Measurements from ENCODE around the gene TULP4. TPM values are rescaled to one million over a fixed set of nuclear protein-coding genes. Genes with fewer than 3 reads are reported as not detected.
"Not testable (repeated sequence)": the region's sequence is repeated elsewhere in the genome, so short reads cannot be mapped to it uniquely, and the experiment has no call there.

TULP4 gene
- total RNA-seq, 1 donor from 2014 or later = 74.8 TPM

DNA sequence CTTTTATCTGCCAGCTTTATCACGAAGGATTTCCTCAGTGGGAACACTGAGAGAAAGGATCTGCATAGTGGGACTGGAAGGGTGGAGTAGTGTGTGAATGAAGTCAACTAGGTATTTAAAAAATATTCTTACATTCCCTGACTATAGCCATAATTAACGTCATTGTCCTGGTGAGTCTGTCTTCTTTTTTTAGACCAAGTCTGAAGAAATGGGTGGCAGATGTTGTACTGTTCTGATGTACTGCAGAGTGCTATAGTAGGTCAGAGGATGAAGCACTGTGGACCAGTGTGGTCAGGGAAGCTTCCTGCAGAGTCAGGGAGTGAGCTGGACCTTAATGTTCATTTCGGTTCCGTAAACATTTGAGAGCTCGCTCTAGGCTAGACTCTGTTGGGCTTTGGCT lies 11.9 kb downstream of the TULP4 start:
- DNase-seq (ENCODE audit: low read depth, low spot score) = no peak

DNA sequence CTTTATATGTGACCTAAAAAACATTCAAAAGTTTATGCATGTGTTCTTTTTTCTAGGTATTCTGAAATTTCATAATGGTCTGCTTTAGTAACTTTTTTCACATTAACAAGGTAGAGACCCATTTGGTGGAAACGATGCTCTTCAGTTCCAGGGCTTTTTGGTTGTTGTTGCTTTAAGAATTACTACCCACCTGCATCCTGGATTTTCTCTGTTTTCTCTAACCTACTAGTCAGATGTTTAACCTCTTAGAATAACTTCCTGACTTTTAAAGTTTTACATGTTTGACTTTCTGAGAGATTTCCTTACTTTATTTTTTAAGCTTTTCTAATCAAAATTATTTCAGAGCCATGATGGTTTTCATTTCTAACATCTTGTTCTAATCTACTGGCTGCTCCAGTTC lies 14.9 kb downstream of the TULP4 start:
- no peak for DNase-seq (ENCODE audit: low read depth, low spot score)

DNA sequence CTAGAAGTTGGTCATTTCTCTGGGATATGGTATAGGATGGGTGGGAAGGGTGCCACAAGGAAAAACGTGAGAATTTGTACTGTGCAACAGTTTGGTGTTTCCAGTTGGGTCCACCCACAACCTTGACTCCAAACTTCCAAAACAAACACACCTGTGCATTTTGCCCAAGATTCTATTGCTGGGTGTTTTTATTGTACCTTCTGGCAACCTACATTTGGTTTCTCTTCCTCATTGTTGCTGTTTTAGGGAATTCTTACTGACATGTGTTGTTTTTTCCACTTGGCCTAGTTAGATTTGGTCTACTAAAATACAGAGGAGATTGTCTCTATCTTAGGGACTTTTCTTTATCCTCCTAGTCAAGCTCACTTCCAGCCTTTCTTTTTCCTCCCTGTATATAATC lies 16.7 kb downstream of the TULP4 start:
- no peak for DNase-seq (ENCODE audit: low read depth, low spot score)

DNA sequence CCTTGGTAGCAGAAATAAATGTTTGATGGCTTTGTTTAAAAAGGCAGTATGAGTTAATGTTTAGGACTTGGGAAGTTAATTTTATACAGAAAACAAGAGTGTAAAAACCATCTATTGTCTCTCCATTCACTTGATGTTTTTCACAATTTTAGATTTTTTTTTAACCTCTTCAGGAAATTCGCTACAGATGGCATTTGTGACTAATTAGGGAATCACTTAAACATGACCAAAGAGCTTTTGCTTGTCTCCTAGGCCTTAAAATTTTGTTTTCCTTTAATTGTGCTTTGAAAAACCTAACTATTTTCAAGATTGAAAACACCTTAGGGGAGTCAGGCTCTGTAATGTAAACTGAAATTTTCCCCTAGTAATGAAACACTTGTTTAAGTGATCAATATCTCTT lies 17.3 kb downstream of the TULP4 start:
- DNase-seq (ENCODE audit: low read depth, low spot score) = no peak

DNA sequence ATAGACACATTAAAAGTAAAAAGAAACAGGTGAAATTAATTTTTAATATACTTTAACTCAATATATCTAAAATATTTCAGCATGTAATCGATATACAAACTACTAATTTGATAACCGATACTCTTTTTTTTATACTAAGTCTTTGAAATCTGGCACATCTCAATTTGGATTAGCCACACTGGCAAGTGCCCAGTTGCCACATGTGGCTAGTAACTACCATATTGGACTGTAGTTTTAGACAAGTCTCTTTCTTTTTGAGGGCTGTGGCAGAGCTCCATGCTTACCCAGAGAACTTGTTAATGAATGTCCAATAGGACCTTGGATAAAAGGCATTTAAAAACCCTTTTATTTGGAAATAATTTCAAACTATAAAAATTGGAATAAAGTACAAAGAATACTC lies 17.8 kb downstream of the TULP4 start:
- no peak for DNase-seq (ENCODE audit: low read depth, low spot score)

DNA sequence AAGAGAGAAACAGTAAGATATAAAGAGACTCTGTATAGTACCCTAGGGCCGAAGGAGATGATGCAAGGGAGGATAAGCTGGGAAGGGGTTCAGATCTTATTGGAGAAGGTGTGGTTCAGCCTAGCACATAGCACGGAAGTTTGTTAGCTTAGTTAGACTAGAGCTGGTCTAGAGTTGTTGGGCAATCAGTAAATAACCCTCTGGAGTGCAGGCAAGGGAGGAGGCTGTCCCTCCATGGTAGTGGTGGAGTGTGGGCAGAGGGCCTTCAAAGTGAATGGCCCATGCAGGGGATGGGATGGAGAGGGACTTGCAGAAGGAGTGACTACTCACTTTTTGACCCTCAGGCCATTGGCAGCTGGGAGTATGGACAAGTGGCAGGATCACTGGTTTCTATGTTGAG lies 20.0 kb downstream of the TULP4 start:
- DNase-seq (ENCODE audit: low read depth, low spot score) = no peak

DNA sequence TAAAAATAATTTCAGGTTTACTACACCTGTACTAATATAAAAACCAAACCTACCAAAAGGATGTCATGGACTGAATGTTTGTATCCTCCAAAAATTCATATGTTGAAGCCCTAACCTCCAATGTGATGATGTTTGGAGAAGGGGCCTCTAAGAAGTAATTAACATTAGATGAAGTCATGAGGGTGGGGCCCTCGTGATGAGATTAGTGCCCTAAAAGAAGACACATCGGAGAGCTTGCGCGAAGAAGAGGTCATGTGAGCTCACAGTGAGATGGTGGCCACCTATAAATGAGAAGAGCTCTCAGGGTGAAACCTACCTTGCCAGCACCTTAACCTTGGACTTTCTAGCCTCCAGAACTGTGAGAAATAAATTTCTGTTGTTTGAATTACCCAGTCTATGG lies 20.8 kb downstream of the TULP4 start:
- DNase-seq (ENCODE audit: low read depth, low spot score) = no peak

DNA sequence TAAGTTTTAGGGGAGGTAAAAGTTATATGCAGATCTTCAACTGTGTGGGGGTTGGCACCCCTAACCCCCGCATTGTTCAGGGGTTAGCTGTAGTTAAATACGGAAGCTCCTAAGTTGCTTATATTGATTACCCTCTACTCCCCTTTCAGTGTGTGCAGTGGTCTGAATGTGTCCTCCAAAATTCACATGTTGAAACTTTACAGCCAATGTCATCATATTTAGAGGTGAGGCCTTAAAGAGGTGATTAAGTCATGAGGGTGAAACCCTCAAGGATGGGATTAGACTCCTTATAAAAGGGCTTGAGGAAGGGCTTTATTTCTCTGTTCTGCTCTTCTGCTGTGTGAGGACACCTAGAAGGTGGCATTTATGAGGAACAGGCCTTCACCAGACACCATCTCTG lies 22.3 kb downstream of the TULP4 start:
- DNase-seq (ENCODE audit: low read depth, low spot score) = no peak

DNA sequence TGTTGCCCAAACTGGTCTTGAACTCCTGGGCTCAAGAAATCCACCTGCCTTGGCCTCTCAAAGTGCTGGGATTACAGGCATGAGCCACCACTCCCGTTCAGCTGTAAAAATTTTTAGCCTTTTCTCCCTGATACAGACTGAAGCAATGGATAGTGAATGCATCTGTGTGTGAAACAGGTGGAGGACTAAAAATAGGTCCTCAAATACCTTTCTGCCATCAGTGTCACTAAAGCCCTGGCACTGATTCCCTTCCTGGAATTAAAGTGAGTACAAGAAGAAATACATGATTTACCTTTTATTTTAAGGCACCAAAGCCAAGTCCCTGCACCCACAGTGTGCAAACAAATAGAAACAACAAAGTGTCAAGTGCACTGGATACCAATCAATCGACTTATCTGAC lies 25.1 kb downstream of the TULP4 start:
- no peak for DNase-seq (ENCODE audit: low read depth, low spot score)

DNA sequence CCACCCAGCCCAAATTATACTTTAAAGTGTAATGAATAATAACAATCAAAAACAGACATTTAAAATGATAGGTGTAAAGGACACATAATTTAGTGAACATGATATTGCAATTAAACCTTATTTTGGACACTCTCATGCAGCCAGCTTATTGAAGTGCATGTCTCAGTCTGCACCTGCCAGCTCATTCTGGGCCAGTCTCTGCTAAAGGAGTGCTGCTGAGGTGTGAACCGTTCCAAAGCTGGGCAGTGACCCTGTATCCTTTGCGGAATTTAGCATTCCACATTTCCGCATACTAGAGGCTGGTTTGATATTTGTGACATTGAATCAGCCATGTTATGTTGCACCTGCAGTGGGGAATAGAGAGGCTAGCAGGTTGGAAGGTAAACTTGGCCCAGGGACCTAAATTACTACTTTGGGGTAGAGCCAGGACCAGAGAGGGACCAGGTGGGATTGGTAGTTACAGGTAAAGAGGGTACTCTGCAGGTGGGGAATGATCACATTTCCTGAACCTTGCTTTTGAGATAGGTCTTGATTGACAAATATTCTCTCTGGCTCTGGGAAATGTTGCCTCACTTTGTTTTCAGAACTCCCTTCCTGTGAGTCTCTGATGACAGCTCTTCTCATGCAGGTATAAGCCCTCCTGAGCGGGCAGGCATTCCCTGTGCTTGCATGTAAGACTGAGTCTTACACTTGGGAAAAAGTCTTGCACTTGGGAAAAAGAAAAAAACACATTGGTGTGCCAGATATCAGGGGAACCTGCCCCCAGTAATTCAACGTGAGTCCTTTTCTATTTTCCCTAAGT lies 26.2 kb downstream of the TULP4 start:
- no peak for DNase-seq (ENCODE audit: low read depth, low spot score)

DNA sequence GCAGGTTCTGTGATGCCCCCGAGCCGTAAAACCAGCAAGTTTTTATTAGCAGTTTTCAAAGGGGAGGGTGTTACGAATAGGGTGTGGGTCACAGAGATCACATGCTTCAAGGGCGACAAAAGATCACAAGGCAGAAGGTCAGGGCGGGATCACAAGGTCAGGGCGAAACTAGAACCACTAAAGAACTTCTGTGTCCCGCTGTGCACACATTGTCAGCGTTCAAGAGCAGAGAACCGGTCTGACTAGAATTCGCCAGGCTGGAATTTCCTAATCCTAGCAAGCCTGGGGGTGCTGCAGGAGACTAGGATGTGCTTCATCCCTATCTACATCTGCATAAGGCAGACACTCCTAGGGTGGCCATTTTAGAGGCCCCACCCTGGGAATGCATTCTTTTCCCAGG lies 26.9 kb downstream of the TULP4 start:
- DNase-seq (ENCODE audit: low read depth, low spot score) = not testable (repeated sequence)

DNA sequence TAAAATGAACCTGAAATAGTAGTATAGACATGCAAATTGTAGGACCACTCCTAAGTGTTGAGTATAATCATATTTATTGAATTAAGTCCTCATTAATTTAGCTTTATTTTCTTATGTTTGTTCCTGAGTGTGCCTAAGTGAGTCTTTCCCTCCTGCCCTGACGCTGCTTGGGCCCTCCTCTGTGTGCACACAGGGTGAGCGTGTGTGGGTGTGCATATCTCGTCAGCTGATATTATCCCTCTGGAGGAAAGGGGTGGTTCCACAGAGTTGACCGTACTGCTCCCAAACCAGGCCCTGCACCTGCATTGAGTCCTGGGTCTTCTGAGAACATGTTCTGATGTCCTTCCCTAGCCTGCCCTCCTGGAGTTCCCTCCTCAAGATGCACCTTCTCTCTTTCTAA lies 28.0 kb downstream of the TULP4 start:
- no peak for DNase-seq (ENCODE audit: low read depth, low spot score)

DNA sequence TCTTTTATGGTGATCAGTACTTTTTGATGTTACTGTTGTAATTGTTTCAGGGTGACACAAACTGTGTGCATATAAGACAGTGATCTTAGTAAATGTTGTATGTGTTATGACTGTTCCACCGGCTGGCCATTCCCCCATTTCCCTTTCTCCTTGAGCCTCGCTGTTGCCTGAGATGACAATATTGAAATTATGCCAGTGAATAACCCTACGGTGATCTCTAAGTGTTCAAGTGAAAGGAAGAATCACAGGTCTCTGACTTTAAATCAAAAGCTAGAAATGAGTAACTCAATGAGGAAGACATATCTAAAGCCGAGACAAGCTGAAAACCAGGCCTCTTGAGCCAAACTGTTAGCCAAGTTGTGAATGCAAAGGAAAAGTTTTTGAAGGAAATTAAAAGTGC lies 32.3 kb downstream of the TULP4 start:
- DNase-seq (ENCODE audit: low read depth, low spot score) = no peak

DNA sequence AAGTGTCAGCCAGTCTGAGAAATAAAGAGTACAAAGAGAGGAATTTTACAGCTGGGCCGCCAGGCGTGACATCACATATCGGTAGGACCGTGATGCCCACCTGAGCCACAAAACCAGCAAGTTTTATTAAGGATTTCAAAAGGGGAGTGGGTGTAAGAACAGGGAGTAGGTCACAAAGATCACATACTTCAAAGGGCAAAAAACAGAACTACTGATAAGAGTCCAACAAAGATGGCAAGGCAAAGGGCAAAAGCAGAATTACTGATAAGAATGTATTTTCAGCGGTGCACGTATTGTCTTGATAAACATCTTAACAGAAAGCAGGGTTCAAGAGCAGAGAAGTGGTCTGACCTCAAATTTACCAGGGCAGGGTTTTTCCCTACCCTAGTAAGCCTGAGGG lies 33.2 kb downstream of the TULP4 start:
- not testable (repeated sequence) for DNase-seq (ENCODE audit: low read depth, low spot score)

DNA sequence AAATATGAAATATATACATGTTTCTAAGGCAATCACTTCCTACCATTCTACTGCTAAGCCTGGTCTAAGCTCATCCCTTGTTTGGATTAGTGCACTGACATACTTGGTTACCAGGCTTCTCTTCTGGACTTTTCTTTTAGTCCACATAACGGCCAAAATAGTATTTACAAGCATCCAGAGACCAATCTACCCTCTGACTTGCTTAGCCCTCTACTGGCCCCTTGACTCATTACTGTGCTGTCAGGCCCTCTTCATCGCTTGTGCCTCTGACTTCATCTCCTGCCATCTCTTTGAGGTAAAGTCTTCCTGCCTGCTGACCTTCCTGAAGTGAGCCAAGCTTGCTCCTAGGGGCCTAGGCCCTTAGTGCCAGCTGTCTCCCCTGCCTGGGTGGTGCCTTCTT lies 35.1 kb downstream of the TULP4 start:
- no peak for DNase-seq (ENCODE audit: low read depth, low spot score)

DNA sequence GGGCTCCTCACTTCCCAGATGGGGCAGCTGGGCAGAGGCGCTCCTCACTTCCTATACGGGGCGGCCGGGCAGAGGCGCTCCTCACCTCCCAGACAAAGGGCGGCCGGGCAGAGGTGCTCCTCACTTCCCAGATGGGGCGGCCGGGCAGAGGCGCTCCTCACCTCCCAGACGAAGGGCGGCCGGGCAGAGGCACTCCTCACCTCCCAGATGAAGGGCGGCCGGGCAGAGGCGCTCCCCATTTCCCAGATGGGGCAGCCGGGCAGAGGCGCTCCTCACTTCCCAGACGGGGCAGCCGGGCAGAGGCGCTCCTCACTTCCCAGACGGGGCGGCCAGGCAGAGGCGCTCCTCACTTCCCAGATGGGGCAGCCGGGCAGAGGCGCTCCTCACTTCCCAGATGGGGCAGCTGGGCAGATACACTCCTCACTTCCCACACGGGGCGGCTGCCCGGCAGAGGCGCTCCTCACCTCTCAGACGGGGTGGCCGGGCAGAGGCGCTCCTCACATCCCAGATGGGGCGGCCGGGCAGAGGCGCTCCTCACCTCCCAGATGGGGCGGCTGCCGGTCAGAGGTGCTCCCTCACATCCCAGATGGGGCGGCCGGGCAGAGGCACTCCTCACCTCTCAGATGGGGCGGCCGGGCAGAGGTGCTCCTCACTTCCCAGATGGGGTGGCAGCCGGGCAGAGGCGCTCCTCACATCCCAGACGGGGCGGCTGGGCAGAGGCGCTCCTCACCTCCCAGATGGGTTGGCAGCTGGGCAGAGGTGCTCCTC lies 36.7 kb downstream of the TULP4 start:
- DNase-seq (ENCODE audit: low read depth, low spot score) = not testable (repeated sequence)

DNA sequence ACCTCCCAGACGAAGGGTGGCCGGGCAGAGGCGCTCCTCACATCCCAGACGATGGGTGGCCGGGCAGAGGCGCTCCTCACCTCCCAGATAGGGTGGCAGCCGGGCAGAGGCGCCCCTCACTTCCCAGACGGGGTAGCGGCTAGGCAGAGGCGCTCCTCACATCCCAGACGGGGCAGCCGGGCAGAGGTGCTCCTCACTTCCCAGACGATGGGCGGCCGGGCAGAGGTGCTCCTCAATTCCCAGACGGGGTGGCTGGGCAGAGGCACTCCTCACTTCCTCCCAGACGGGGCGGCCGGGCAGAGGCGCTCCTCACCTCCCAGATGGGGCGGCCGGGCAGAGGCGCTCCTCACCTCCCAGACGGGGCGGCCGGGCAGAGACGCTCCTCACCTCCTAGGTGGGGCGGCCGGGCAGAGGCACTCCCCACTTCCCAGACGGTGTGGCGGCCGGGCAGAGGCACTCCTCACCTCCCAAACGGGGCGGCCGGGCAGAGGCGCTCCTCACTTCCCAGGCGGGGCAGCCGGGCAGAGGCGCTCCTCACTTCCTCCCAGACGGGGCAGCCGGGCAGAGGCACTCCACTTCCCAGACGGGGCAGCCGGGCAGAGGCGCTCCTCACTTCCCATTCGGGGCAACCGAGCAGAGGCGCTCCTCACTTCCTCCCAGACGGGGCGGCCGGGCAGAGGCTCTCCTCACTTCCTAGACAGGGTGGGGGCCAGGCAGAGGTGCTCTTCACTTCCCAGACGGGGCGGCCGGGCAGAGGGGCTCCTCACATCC lies 37.4 kb downstream of the TULP4 start:
- not testable (repeated sequence) for DNase-seq (ENCODE audit: low read depth, low spot score)

DNA sequence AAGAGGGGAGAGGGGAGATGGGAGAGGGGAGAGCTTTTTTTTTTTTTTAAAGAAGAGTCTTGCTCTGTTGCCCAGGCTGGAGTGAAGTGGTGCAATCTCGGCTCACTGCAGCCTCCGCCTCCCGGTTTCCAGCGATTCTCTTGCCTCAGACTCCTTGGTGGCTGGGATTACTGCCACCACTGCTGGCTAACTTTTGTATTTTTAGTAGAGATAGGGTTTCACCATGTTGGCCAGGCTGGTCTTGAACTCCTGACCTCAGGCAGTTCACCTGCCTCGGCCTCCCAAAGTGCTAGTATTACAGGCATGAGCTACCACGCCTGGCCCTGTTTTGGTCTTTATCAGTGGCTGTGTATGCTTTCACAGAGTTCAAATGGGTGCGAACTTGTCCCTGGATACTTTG lies 38.5 kb downstream of the TULP4 start:
- not testable (repeated sequence) for DNase-seq (ENCODE audit: low read depth, low spot score)

DNA sequence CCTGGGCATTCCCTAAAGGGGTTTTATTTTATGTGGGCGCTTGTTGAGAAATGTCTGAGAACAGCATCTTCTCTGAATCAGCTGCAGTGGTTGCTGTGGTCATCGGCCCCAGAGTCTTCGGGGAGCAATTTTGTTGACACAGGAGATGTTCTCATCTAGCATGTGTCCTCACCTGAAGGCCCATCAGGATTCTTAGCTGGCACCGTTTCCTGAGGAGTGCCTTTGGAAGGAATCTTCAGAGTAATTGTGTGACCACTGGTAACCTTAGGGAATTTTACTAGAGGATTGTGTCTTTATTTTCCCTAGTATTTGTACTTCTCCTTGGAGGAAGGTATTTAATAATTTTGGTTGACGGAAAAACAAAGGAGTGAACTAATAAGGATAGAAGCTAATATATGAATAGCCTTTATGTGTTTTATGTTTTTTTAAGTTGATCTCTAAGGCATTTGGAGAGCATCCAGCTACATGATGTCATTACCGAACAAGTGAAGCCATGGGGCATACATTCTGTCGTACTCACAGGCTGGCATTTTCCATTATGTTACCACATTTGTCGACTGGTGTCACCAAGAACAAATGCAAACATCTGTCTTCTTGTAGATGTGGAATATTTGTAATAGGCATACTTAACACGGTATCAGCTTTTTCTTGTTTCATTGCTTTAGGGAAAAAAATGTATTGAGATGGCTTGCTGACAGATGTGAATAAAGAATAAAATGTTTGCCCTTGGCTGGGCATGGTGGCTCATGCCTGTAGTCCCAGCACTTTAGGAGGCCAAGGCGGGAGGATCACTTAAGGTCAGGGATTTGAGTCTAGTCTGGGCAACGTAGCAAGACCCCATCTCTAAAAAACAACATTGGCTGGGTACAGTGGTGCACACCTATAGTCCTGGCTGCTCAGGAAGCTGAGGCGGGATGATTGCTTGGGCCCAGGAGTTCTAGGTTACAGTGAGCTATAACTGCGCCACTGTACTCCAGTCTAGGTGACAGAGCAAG lies 41.9 kb downstream of the TULP4 start:
- peak; percentile 41 for DNase-seq (ENCODE audit: low read depth, low spot score)

DNA sequence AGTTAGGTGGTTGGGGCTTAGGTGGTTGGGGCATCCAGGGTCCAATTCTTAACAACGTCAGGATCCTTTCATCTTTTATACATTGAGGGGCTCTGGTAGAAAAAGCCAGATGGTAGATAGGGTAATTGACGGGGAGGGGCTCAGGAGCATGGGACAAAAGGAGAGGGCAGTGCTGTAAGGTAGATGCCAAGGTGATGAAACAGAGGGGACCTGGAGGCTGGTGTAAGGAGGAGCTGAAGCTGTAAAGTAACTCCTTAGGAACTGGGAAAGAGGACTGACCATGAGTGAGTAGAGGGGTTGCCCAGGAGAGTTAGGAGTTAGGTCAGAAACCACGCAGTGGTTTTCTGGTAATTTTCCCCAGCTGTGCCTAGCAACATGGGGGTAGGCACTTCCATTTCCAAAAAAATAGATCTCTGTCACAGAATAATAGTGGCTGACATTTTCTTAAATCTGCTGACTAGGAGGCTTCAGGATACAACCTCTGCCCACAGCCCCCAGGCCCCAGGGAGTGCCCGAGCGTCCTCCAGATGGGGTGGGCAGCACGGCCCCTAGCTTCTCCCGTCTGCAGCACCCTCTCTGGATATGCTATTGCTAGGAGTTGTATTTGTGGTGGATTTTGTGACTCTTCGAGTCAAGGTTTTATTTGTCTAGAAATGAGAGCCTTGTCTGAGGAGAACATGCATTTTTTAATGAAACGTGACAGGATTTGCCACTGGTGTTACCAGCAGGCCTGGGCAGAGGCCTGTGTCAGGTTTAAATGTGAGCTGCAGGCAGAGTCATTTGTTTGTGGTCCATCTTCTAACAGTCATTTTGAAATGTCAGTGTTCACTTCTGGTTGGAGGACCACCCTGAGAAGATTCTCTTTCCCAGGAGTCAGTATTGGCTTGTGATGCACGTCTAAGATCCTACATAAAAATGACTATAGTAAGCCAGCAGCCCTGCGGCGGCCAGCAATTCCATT lies 44.6 kb downstream of the TULP4 start:
- no peak for DNase-seq (ENCODE audit: low read depth, low spot score)
